Mucosa of descending colon (tissue), 3 donors: ENCODE results near the gene IKZF3. TPM values are rescaled to one million over a fixed set of nuclear protein-coding genes. Genes with fewer than 3 reads are reported as not detected.
A peak's percentile ranks its signal among the peaks of the same experiment; 100 is the strongest.

Experiments
- ATAC-seq: fragments of 200-7000 bp; cut with Tn5 transposase; one replicate; pipeline ENCODE4 v1.9.1; 2020; ENCODE audit warnings: mild to moderate bottlenecking, moderate library complexity
- DNase-seq, 3 donors: peaks; one replicate each; pipeline ENCODE4 v3.0.0-alpha.2; 2020
- H3K36me3 ChIP-seq: fragments of 200-600 bp; one replicate; pipeline ENCODE4 v1.8.0; 2021; ENCODE audit warnings: low read depth, mild to moderate bottlenecking
- H3K4me1 ChIP-seq: fragments of 200-600 bp; one replicate; pipeline ENCODE4 v1.8.0; 2021; ENCODE audit warnings: low read depth, mild to moderate bottlenecking
- H3K4me3 ChIP-seq: fragments of 200-600 bp; one replicate; pipeline ENCODE4 v1.8.0; 2021; ENCODE audit warnings: mild to moderate bottlenecking
- H3K9me3 ChIP-seq: fragments of 200-600 bp; one replicate; pipeline ENCODE4 v1.8.0; 2021; ENCODE audit warnings: mild to moderate bottlenecking
- intact Hi-C, 2 donors: fragments of 100-400 bp; cut with DNase I in 1 of 2; cut with micrococcal nuclease in 1 of 2; formaldehyde crosslinking; loops; one replicate each; pipeline versions ENCODE4 v1.11.0 to v1.11.1; 2022; cut with DNase I, micrococcal nuclease
- total RNA-seq, 3 donors: library from RNA; stranded (reverse); fragmentation: NEBNext Ultra II Directional in 2 of 3; extraction: Animal tissue kit (Norgen Biotek cat#: 25700) in 2 of 3; gene quantifications; one replicate each; pipeline versions ENCODE4 v1.2.1 to v1.2.4, GENCODE V29; 2021 to 2023
- TF ChIP-seq, protein P1 (sequence below): fragments of 200-600 bp; IDR thresholded peaks from one replicate; pipeline ENCODE4 v1.8.0; 2022; ENCODE audit warnings: antibody characterized with exemption, mild to moderate bottlenecking
- donor health status: DM: no; HTN: no; CAD: no; lungs with moderate emphysema.
- donor health status: DM: no; HTN: no; CAD: no.
- donor health status: DM: no; HTN: yes; CAD: no.

The IKZF3 gene
- total RNA-seq, 3 donors from 2014 or later = 3.5 to 5.3 (median 4.6) TPM

DNA sequence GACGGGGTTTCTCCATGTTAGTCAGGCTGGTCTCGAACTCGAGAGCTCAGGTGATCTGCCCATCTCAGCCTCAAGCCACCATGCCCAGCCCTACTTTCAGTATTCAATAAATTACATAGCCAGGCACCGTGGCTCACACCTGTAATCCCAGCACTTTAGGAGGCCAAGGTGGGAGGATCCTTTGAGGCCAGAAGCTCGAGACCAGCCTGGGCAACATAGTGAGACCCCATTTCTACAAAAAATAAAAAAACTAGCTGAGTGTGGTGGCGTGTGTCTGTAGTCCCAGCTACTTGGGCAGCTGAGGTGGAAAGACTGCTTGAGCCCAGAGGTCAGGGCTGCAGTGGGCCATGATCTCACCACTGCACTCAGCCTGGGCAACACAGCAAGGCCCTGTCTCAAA is 142.0 kb downstream of the IKZF3 start:
- TF ChIP-seq, protein P1, sequence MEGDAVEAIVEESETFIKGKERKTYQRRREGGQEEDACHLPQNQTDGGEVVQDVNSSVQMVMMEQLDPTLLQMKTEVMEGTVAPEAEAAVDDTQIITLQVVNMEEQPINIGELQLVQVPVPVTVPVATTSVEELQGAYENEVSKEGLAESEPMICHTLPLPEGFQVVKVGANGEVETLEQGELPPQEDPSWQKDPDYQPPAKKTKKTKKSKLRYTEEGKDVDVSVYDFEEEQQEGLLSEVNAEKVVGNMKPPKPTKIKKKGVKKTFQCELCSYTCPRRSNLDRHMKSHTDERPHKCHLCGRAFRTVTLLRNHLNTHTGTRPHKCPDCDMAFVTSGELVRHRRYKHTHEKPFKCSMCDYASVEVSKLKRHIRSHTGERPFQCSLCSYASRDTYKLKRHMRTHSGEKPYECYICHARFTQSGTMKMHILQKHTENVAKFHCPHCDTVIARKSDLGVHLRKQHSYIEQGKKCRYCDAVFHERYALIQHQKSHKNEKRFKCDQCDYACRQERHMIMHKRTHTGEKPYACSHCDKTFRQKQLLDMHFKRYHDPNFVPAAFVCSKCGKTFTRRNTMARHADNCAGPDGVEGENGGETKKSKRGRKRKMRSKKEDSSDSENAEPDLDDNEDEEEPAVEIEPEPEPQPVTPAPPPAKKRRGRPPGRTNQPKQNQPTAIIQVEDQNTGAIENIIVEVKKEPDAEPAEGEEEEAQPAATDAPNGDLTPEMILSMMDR = no peak
- H3K4me3 ChIP-seq = no peak overlapping the region
- no peaks in the 10 kb centered on the region for H3K36me3 ChIP-seq
- intact Hi-C loops = no loop called here
- DNase-seq (no peak), ATAC-seq (no peak)
- no peaks in the 10 kb centered on the region for H3K9me3 ChIP-seq
- peaks cover 8% of the 10 kb centered on the region for H3K4me1 ChIP-seq

DNA sequence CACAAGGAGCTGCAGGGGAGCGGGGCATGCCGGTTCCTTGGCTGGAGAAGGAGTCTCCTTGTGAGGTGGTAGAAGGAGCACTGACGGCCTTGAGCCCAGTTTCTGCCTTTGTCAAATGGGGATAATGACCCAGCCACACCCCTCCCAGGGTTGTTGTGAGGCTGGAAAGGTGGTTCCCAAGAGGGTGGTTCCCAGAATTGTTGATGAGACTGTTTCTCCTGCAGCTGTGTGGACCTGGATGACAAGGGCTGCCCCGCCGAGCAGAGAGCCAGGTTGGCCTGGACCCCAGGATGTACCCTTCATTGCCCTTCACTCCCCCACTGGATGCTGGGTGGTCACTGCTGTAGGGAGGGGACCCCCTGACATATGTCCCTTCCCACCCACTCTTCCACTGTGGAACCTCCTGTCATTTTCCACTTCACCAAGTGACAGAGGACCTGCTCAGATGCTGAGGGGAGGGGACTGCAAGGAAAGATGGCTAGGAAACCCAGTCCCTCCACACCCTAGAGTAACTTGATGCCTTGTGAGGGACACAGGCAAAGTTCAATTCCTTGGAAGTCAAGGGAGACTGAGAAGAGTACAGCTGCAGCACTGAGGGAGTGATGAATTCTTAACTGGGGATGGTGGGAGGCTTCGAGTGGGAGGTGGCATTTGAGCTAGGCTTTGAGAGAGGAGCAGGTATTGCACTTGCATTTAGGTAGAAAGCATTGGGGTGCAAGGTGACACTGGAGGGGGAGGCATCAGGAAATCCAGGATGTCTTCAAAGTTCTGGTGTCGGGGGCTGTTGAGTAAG is 144.4 kb downstream of the IKZF3 start:
- intact Hi-C loops = no loop called here
- TF ChIP-seq, protein P1 = no peak
- no peak for ATAC-seq
- no peak overlapping the region for H3K4me3 ChIP-seq
- DNase-seq = peak in 2 of 3 donors; percentile 38 to 71
- peaks cover 22% of the 10 kb centered on the region for H3K4me1 ChIP-seq
- no peaks in the 10 kb centered on the region for H3K36me3 ChIP-seq
- no peaks in the 10 kb centered on the region for H3K9me3 ChIP-seq

DNA sequence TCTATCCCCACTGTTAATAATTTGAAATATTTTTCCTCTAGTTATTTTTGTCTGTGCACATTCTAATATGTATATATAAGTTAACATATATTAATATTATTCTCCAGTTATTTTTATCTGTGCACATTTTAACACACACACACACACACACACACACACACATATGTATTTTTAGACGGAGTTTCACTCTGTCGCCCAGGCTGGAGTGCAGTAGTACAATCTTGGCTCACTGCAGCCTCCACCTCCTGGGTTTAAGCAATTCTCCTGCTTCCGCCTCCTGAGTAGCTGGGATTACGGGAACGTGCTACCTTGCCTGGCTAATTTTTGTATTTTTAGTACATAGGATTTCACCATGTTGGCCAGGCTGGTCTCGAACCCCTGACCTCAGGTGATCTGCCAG is 146.5 kb downstream of the IKZF3 start:
- peak in 1 of 3 donors; percentile 14 for DNase-seq
- intact Hi-C loops = no loop called here
- Histone ChIP-seq H3K36me3 (no peaks in the 10 kb centered on the region), H3K4me3 (no peak overlapping the region), H3K4me1 (peaks cover 22% of the 10 kb centered on the region), H3K9me3 (no peaks in the 10 kb centered on the region)
- no peak for ATAC-seq
- TF ChIP-seq, protein P1 = no peak

DNA sequence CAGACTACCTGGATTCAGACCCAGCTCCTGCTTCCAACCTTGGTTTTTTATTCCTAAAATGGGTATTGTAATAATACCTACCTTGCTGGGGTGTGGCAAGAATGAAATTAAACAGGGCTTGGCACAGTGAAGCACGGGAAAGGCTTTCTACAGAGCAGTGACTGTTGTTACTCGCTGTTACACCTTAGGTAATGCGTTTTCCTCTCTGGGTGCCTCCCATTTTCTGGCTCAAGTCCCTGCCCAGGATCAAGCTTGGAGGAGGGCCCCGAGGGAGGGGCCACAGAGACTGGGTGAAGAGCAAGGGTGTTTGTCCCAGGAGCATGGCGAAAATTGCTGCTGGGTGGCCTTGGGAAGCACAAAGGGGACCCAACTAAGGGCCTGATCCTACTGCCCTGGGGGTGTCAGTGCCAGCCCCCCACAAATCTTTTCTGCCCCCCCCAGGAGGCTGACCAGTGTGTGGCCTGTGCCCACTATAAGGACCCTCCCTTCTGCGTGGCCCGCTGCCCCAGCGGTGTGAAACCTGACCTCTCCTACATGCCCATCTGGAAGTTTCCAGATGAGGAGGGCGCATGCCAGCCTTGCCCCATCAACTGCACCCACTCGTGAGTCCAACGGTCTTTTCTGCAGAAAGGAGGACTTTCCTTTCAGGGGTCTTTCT is 147.1 kb downstream of the IKZF3 start:
- Histone ChIP-seq H3K4me3 (no peak overlapping the region), H3K36me3 (peaks cover 2% of the 10 kb centered on the region), H3K9me3 (no peaks in the 10 kb centered on the region), H3K4me1 (peaks cover 22% of the 10 kb centered on the region)
- DNase-seq (peak; percentile 68 to 86 (median 85)), ATAC-seq (peak; percentile 93)
- TF ChIP-seq, protein P1 = no peak
- intact Hi-C loops = no loop called here

DNA sequence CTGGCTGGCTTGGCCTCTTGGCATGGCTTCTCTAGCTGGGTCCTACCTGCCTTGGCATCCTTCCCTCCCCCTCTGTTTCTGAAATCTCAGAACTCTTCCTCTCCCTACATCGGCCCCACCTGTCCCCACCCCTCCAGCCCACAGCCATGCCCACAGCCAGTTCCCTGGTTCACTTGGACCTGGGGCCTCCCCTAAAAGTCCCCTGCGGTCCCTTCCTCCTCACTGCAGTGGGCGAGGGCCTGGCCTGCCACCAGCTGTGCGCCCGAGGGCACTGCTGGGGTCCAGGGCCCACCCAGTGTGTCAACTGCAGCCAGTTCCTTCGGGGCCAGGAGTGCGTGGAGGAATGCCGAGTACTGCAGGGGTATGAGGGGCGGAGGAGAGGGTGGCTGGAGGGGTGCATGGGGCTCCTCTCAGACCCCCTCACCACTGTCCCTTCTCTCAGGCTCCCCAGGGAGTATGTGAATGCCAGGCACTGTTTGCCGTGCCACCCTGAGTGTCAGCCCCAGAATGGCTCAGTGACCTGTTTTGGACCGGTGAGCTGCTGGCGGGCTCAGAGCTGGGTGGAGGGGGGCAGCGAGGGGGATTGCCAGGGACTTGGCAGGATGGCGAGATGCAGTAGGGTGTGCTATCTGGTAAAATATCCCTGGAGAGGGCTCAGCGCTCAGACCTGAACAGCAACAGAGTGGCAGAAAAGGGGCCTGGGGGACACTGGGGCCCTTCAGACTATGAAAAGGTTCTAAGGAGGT is 147.9 kb downstream of the IKZF3 start:
- Histone ChIP-seq H3K4me1 (peaks cover 22% of the 10 kb centered on the region), H3K4me3 (no peak overlapping the region), H3K9me3 (no peaks in the 10 kb centered on the region), H3K36me3 (peaks cover 4% of the 10 kb centered on the region)
- TF ChIP-seq, protein P1 = no peak
- ATAC-seq = peak; percentile 48
- intact Hi-C loops = no loop called here
- DNase-seq = peak in 2 of 3 donors; percentile 53 to 57
